Measurements from ENCODE around the gene PTRH2.

- TF ChIP-seq CTCF (IDR thresholded peaks at IDR 0.05; ENCODE audit: low read length) (no peak), EZH2 (IDR thresholded peaks at IDR 0.05; ENCODE audit: borderline replicate concordance, low read length) (no peak)
Observed at GRCh38 chr17:59695945-59696681, 11.1 kb downstream of the PTRH2 start.

Data from OCI-LY1 (cell line).